Mesendoderm (in vitro differentiated cells): ENCODE data around the gene ARHGEF4. TPM values are rescaled to one million over a fixed set of nuclear protein-coding genes. Genes with fewer than 3 reads are reported as not detected.

Experiments used
- small RNA-seq: library from polyadenylated mRNA; stranded (forward); fragments of <200 nt; extraction: miRNeasy Mini kit (QIAGEN cat#:217004); gene quantifications from one replicate; pipeline ENCODE3, GENCODE V24; 2013; ENCODE audit not compliant: insufficient read depth

ARHGEF4 gene

Small RNAs within 50 kb of the gene (small RNA-seq; reads per million reads assigned to genes)
- gene RF00423: not detected
